Measurements from ENCODE around the gene STYXL2.

STYXL2 gene

GRCh38 chr1:167109125-167109524 is 15.2 kb downstream of the STYXL2 start:
- Mint-ChIP-seq H3K9me3 (peaks cover 9% of the 10 kb centered on the region), H3K27me3 (peaks cover 10% of the 10 kb centered on the region), H3K27ac (no peak overlapping the region), H3K4me3 (no peak overlapping the region), H3K4me1 (peaks cover 29% of the 10 kb centered on the region), H3K36me3 (no peaks in the 10 kb centered on the region)
- no peak for DNase-seq (ENCODE audit: low spot score in 2 of 2)
- ATAC-seq (ENCODE audit: low read depth) = peak; percentile 14

- Mint-ChIP-seq H3K36me3 (no peaks in the 10 kb centered on the region), H3K4me1 (peaks cover 20% of the 10 kb centered on the region), H3K4me3 (no peak overlapping the region), H3K27me3 (peaks cover 5% of the 10 kb centered on the region), H3K27ac (no peak overlapping the region), H3K9me3 (peaks cover 9% of the 10 kb centered on the region)
- DNase-seq (ENCODE audit: low spot score in 2 of 2) (no peak), ATAC-seq (ENCODE audit: low read depth) (peak; percentile 75)
Measured at GRCh38 chr1:167110586-167110985, 16.7 kb downstream of the STYXL2 start.

DNA sequence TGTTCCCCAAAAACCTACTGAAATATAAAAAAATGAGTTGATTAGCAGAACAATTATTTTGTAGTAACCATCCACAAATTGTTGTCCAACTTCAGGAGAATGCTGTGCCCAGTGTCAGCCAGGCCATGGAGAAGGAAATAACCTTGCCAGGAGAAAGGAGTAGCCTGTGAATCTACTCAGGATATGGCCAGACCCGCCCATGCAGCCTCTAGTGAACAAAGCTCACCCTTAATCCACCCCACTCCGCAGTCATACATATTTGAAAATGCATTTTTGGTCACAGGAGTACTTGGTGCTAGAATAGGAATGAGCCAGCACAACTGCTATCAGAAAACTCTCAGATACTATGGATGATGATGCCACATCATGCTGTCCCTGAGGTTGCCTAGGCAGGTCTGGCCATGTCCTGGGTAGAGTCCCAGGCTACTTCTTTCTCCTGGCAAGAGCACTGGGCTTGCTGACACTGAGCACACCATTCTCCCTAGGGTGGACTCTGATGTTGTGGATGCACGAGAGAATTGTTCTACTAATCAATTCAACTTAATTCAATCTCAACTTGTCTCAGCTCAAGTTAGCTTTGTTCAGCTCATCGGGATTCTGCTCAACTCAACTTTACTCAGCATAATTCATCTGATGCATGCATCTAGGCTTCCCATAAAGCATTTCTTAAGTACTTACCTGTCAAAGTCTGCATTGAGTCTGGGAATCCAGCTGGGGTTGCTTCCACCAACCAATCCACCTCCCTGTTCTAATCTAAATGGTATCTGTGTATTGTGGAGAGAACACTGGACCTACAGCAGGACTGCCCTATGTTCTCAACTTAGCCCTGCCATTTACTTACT is 18.2 kb downstream of the STYXL2 start:
- Mint-ChIP-seq H3K27me3 (peaks cover 5% of the 10 kb centered on the region), H3K9me3 (peaks cover 9% of the 10 kb centered on the region), H3K27ac (no peak overlapping the region), H3K4me3 (no peak overlapping the region), H3K36me3 (no peaks in the 10 kb centered on the region), H3K4me1 (peaks cover 19% of the 10 kb centered on the region)
- DNase-seq (ENCODE audit: low spot score in 2 of 2) = no peak
- no peak for ATAC-seq (ENCODE audit: low read depth)

GRCh38 chr1:167114725-167115124 is 20.9 kb downstream of the STYXL2 start:
- H3K9me3 Mint-ChIP-seq = peaks cover 9% of the 10 kb centered on the region
- no peak overlapping the region for H3K4me3 Mint-ChIP-seq
- peaks cover 12% of the 10 kb centered on the region for H3K4me1 Mint-ChIP-seq
- ATAC-seq (ENCODE audit: low read depth) (peak; percentile 81), DNase-seq (ENCODE audit: low spot score in 2 of 2) (no peak)
- H3K27ac Mint-ChIP-seq = no peak overlapping the region
- H3K36me3 Mint-ChIP-seq = no peaks in the 10 kb centered on the region
- peaks cover 17% of the 10 kb centered on the region for H3K27me3 Mint-ChIP-seq

GRCh38 chr1:167115655-167116054 is 21.8 kb downstream of the STYXL2 start:
- peaks cover 18% of the 10 kb centered on the region for H3K27me3 Mint-ChIP-seq
- H3K4me1 Mint-ChIP-seq = peaks cover 5% of the 10 kb centered on the region
- no peak overlapping the region for H3K4me3 Mint-ChIP-seq
- ATAC-seq (ENCODE audit: low read depth) (no peak), DNase-seq (ENCODE audit: low spot score in 2 of 2) (no peak)
- H3K9me3 Mint-ChIP-seq = peaks cover 4% of the 10 kb centered on the region
- H3K36me3 Mint-ChIP-seq = no peaks in the 10 kb centered on the region
- H3K27ac Mint-ChIP-seq = no peak overlapping the region

GRCh38 chr1:167116174-167116573 is 22.3 kb downstream of the STYXL2 start:
- DNase-seq (ENCODE audit: low spot score in 2 of 2) = no peak

DNA sequence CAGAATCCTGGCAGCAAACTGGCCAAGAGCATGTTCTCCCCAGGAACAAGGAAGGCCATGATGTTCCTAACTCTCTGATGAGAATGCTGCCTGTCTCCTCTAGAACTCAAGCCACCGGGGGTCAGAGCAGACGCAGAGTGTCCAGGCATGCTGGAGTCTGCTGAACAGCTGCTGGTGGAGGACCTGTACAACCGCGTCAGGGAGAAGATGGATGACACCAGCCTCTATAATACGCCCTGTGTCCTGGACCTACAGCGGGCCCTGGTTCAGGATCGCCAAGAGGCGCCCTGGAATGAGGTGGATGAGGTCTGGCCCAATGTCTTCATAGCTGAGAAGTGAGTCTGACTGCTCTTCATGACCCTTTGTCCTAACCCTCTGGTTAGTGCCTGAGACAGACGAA is 23.4 kb downstream of the STYXL2 start:
- Mint-ChIP-seq H3K36me3 (no peaks in the 10 kb centered on the region), H3K4me1 (peaks cover 4% of the 10 kb centered on the region), H3K27me3 (peaks cover 18% of the 10 kb centered on the region), H3K9me3 (no peaks in the 10 kb centered on the region), H3K4me3 (no peak overlapping the region), H3K27ac (no peak overlapping the region)
- DNase-seq (ENCODE audit: low spot score in 2 of 2) = no peak
- ATAC-seq (ENCODE audit: low read depth) = no peak

More at GRCh38 chr1:167116174-167116573, 22.3 kb downstream of the STYXL2 start:
- Mint-ChIP-seq H3K9me3 (peaks cover under 1% of the 10 kb centered on the region), H3K27me3 (peaks cover 16% of the 10 kb centered on the region), H3K4me1 (peaks cover 4% of the 10 kb centered on the region), H3K27ac (no peak overlapping the region), H3K4me3 (no peak overlapping the region), H3K36me3 (no peaks in the 10 kb centered on the region)
- ATAC-seq (ENCODE audit: low read depth) = no peak

- Mint-ChIP-seq H3K4me3 (no peak overlapping the region), H3K36me3 (no peaks in the 10 kb centered on the region), H3K4me1 (peaks cover 4% of the 10 kb centered on the region), H3K27me3 (peaks cover 18% of the 10 kb centered on the region), H3K27ac (no peak overlapping the region), H3K9me3 (no peaks in the 10 kb centered on the region)
- DNase-seq (ENCODE audit: low spot score in 2 of 2) (no peak), ATAC-seq (ENCODE audit: low read depth) (no peak)
Measured at GRCh38 chr1:167118188-167118587, 24.3 kb downstream of the STYXL2 start.

DNA sequence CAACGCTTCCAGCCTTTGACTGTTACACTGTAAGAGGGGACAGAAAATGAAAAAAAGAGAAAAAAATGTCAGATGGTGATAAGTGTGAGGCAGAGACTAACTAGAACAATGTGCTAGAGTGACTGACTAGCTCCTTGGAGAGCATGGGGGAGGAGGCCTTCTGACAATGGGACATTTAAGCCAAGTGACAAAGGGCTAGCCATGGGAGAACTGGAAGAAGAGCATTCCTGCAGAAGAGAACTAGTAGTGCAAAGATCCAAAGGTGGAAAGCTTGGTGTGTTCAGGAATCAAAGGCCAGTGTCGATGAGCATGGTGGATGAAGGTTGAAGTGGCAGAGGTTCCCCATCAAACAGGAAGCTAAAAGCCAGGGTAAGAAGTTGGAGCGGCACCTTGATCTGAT is 25.8 kb downstream of the STYXL2 start:
- peaks cover 19% of the 10 kb centered on the region for H3K27me3 Mint-ChIP-seq
- peaks cover 2% of the 10 kb centered on the region for H3K4me1 Mint-ChIP-seq
- no peaks in the 10 kb centered on the region for H3K36me3 Mint-ChIP-seq
- no peaks in the 10 kb centered on the region for H3K9me3 Mint-ChIP-seq
- no peak overlapping the region for H3K4me3 Mint-ChIP-seq
- ATAC-seq (ENCODE audit: low read depth) = no peak
- H3K27ac Mint-ChIP-seq = no peak overlapping the region
- no peak for DNase-seq (ENCODE audit: low spot score in 2 of 2)

DNA sequence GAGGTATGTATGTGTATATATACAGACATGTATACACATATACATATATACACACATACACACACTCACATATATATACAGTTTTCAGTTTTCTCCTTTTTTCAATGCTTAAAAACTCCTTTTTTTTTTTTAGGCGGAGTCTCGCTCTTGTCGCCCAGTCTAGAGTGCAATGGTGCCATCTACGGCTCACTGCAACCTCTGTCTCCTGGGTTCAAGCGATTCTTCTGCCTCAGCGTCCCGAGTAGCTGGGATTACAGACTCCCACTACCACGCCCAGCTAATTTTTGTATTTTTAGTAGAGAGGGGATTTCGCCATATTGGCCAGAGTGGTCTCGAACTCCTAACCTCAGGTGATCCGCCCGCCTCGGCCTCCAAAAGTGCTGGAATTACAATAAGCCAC is 27.0 kb downstream of the STYXL2 start:
- no peaks in the 10 kb centered on the region for H3K4me1 Mint-ChIP-seq
- DNase-seq (ENCODE audit: low spot score in 2 of 2) (no peak), ATAC-seq (ENCODE audit: low read depth) (no peak)
- peaks cover 24% of the 10 kb centered on the region for H3K27me3 Mint-ChIP-seq
- peak overlapping the region; percentile 69 for H3K4me3 Mint-ChIP-seq
- no peak overlapping the region for H3K27ac Mint-ChIP-seq
- H3K36me3 Mint-ChIP-seq = no peaks in the 10 kb centered on the region
- H3K9me3 Mint-ChIP-seq = no peaks in the 10 kb centered on the region

GRCh38 chr1:167121375-167122120 is 27.7 kb downstream of the STYXL2 start:
- no peak overlapping the region for H3K27ac Mint-ChIP-seq
- no peaks in the 10 kb centered on the region for H3K9me3 Mint-ChIP-seq
- no peaks in the 10 kb centered on the region for H3K36me3 Mint-ChIP-seq
- DNase-seq (ENCODE audit: low spot score in 2 of 2) (no peak), ATAC-seq (ENCODE audit: low read depth) (peak; percentile 26)
- H3K27me3 Mint-ChIP-seq = peaks cover 29% of the 10 kb centered on the region
- peak overlapping the region; percentile 69 for H3K4me3 Mint-ChIP-seq
- H3K4me1 Mint-ChIP-seq = no peaks in the 10 kb centered on the region

DNA sequence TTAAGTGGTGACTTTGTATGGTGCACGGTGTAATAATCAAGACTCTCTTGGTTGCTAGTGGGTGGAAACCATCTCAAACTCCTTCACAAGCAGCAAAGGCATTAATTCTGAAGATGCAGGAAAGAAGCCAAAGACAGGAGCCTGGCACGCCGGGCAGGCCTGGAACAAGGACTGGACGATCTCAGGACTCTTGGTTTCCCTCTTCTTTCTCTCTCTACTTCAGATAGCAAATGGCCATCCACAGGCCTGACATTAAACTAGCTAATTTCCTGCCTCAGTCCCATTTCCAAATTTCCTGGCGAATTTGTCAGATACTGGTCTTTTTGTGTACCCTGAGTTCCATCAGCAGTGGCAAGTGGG is 28.2 kb downstream of the STYXL2 start:
- Mint-ChIP-seq H3K27me3 (peaks cover 33% of the 10 kb centered on the region), H3K4me1 (no peaks in the 10 kb centered on the region), H3K36me3 (no peaks in the 10 kb centered on the region), H3K27ac (no peak overlapping the region), H3K9me3 (no peaks in the 10 kb centered on the region), H3K4me3 (no peak overlapping the region)
- no peak for ATAC-seq (ENCODE audit: low read depth)
- DNase-seq (ENCODE audit: low spot score in 2 of 2) = no peak

DNA sequence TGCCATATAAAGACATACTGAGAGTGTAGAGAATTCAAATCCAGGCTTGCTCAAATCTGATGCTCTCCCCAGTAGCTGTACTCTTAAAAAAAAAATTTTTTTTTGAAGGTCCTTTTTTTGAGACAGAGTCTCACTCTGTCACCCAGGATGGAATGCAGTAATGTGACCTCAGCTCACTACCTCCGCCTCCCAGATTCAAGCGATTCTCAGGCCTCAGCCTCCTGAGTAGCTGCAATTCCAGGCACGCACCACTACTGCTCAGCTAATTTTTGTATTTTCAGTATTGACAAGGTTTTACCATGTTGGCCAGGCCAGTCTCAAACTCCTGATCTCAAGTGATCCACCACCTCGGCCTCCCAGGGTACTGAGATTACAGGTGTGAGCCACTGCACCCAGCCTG is 28.7 kb downstream of the STYXL2 start:
- Mint-ChIP-seq H3K9me3 (no peaks in the 10 kb centered on the region), H3K27me3 (peaks cover 36% of the 10 kb centered on the region), H3K36me3 (no peaks in the 10 kb centered on the region), H3K4me1 (no peaks in the 10 kb centered on the region), H3K4me3 (no peak overlapping the region), H3K27ac (no peak overlapping the region)
- ATAC-seq (ENCODE audit: low read depth) (no peak), DNase-seq (ENCODE audit: low spot score in 2 of 2) (no peak)

DNA sequence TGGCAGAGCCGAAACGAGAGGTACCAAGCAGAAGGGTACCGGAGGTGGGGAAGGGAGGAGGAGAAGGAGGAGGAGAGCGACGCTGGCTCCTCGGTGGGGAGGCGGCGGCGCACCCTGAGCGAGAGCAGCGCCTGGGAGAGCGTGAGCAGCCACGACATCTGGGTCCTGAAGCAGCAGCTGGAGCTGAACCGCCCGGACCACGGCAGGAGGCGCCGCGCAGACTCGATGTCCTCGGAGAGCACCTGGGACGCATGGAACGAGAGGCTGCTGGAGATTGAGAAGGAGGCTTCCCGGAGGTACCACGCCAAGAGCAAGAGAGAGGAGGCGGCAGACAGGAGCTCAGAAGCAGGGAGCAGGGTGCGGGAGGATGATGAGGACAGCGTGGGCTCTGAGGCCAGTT is 32.4 kb downstream of the STYXL2 start:
- Mint-ChIP-seq H3K27me3 (peaks cover 31% of the 10 kb centered on the region), H3K27ac (no peak overlapping the region), H3K4me1 (no peaks in the 10 kb centered on the region), H3K9me3 (no peaks in the 10 kb centered on the region), H3K4me3 (no peak overlapping the region), H3K36me3 (no peaks in the 10 kb centered on the region)
- ATAC-seq (ENCODE audit: low read depth) (no peak), DNase-seq (ENCODE audit: low spot score in 2 of 2) (no peak)
